AG04450 (cell line): ENCODE results near the gene FOXC2. TPM values are rescaled to one million over a fixed set of nuclear protein-coding genes. Genes with fewer than 3 reads are reported as not detected.

Experiments used
- CTCF ChIA-PET: fragments of 300-600, 350-600 bp; formaldehyde crosslinking; extraction: SDS; loops from one replicate; lab custom pipeline; 2022; ENCODE audit warnings: antibody characterized with exemption, inconsistent platforms; lab: Charles Lee
- POLR2A ChIA-PET: fragments of 350-600 bp; formaldehyde crosslinking; extraction: SDS; loops from one replicate; lab custom pipeline; 2021; ENCODE audit warnings: antibody characterized with exemption, inconsistent platforms; lab: Yijun Ruan, JAX
- DNase-seq: peaks from one replicate; pipeline ENCODE4 v3.0.0-alpha.2; 2011; ENCODE audit warnings: low read depth, low spot score
- H3K27ac ChIP-seq: one replicate; pipeline ENCODE4 v1.5.1; 2012; ENCODE audit warnings: low read depth, low read length, control low read depth
- H3K27me3 ChIP-seq: one replicate; pipeline ENCODE4 v1.6.0; 2012; ENCODE audit warnings: low read length; ENCODE audit not compliant: control insufficient read depth, insufficient read depth
- H3K4me3 ChIP-seq: 2 replicates; pipeline ENCODE4 v1.5.1; 2011; ENCODE audit warnings: mild to moderate bottlenecking, low read depth, low read length, control low read depth
- H3K9me3 ChIP-seq: 2 replicates; pipeline ENCODE4 v1.5.1; 2012; ENCODE audit warnings: low read length; ENCODE audit not compliant: control insufficient read depth, insufficient read depth
- polyA plus RNA-seq: library from polyadenylated mRNA; depleted of rRNA; stranded (reverse); fragments of >200 nt; gene quantifications from 2 replicates; pipeline ENCODE4 v1.2.3, GENCODE V29; 2011
- TF ChIP-seq, protein P1 (sequence below): IDR thresholded peaks from 2 replicates; pipeline ENCODE4 v1.5.1; 2011; ENCODE audit warnings: low read depth, low read length, control low read depth, inconsistent platforms

The FOXC2 gene
- polyA plus RNA-seq, 1 experiment, result 0.79 TPM

DNA sequence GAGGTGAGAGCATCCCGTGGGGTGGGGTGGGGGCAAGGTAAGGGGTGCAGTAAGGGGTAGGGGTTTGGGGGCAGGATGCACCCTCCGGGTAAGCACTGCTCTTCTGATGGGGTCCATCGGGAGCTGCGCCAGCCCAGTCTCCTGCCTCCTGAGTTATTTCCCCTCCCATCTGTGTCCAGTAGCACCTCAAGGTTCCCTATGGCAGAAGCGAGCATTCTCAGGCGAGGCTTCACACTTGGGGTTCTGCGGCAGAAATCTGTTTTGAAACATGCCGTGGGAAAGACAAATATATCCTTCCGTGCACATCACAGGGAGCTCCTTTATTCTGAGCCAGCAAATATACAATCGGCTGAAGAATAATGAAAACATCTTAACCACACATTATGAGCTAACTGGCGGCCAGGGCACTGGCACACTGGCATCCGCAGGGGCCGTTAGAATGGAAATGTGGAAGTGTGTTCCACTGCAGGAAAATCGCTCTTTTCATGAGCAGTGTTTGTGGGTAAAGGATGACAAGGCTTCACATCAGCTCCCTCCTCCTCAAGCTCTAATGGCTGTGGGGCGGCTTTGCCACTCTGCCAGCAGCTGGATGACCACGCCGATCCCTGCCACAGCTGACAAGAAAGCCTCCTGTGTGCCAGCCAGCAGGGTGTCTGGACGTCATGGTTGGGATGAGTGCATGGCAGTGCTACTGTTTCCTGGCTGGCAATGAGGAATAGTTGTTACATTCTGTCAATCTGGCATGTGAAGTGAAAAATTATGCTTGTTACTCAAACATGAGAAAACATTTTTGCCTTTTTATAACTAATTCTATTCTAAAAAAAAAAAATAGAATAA lies 31.6 kb upstream of the FOXC2 start:
- ChIA-PET POLR2A (no interaction called here), CTCF (interaction anchor here (0.8 to 0.9 kb wide), 2 partner anchors 15 to 713 kb away, joined by 3 to 4 read pairs; no protein-coding TSS in a partner anchor)
- TF ChIP-seq, protein P1, sequence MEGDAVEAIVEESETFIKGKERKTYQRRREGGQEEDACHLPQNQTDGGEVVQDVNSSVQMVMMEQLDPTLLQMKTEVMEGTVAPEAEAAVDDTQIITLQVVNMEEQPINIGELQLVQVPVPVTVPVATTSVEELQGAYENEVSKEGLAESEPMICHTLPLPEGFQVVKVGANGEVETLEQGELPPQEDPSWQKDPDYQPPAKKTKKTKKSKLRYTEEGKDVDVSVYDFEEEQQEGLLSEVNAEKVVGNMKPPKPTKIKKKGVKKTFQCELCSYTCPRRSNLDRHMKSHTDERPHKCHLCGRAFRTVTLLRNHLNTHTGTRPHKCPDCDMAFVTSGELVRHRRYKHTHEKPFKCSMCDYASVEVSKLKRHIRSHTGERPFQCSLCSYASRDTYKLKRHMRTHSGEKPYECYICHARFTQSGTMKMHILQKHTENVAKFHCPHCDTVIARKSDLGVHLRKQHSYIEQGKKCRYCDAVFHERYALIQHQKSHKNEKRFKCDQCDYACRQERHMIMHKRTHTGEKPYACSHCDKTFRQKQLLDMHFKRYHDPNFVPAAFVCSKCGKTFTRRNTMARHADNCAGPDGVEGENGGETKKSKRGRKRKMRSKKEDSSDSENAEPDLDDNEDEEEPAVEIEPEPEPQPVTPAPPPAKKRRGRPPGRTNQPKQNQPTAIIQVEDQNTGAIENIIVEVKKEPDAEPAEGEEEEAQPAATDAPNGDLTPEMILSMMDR, result no peak
- no peak for DNase-seq
- no peaks in the 10 kb centered on the region for H3K9me3 ChIP-seq
- H3K27ac ChIP-seq, result no peak overlapping the region
- no peaks in the 10 kb centered on the region for H3K27me3 ChIP-seq
- no peak overlapping the region for H3K4me3 ChIP-seq

DNA sequence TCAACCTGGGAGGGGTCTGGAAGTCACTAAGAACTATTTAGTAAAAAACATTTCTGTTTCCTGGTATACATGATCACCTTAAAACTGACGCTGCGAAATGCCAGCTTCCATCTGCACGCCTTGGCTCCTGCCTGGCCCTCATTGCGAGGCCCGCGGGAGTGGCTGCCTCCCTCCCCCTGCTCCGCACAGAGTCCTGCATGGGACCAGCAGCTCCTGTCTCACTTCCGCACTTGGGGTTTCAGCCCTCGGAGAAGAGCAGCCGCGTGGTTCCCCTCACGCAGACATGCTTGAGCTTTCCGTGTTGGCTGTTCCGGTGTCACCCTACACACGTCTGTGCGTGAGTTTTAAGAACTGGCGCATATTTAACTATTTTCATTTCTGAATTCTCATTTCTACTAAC lies 30.0 kb upstream of the FOXC2 start:
- Histone ChIP-seq H3K4me3 (no peak overlapping the region), H3K27ac (no peak overlapping the region), H3K27me3 (no peaks in the 10 kb centered on the region), H3K9me3 (no peaks in the 10 kb centered on the region)
- ChIA-PET POLR2A (no interaction called here), CTCF (no interaction called here)
- no peak for DNase-seq
- TF ChIP-seq, protein P1, result no peak

DNA sequence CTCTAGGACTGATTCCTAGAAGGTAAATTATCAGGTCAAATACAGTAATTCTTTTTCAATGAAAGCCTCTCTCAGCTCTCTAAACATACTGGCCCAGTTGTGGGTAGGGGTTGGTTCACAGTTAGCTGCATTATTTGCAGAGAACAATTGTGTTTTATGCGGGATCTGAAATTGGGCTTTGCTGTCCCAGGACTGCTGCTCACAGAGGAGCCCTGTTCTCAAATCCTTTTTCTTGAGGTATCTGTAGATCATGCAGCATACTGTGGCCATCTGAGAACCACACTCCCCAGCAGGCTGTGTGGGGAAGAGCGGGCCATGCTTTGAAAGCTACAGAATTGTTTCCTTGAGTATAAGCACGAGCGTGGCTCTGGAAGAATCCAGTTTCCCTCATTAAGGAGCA lies 29.1 kb upstream of the FOXC2 start:
- no peaks in the 10 kb centered on the region for H3K27me3 ChIP-seq
- no peaks in the 10 kb centered on the region for H3K9me3 ChIP-seq
- no peak overlapping the region for H3K4me3 ChIP-seq
- DNase-seq, result no peak
- no peak overlapping the region for H3K27ac ChIP-seq
- ChIA-PET POLR2A (no interaction called here), CTCF (no interaction called here)
- TF ChIP-seq, protein P1, result no peak

- Histone ChIP-seq H3K4me3 (no peak overlapping the region), H3K27ac (no peak overlapping the region), H3K27me3 (no peaks in the 10 kb centered on the region), H3K9me3 (no peaks in the 10 kb centered on the region)
- TF ChIP-seq, protein P1, result no peak
- ChIA-PET POLR2A (no interaction called here), CTCF (interaction anchor here (1.1 kb wide), 1 partner anchor 717 kb away, joined by 4 read pairs; no protein-coding TSS in a partner anchor)
- no peak for DNase-seq
Measured at GRCh38 chr16:86538196-86538780, 28.3 kb upstream of the FOXC2 start.

DNA sequence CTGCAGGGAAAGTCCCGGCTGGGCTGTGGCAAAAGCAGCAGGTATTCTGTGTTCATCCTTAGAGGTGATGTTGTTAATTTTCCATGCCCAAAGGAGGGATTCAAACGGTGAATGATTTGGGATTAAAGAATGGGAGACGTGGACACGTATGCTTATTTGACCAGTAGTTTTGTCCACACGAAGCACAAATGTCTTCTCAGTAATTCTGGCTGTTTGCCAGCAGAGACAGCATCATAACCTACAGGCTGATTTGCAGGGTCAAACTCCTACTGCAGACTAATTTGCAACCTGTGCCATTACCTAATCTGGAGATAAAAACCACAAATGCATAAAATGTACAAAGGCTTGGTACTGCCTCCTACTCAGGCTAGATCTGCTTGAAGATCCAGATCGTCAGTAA lies 25.7 kb upstream of the FOXC2 start:
- H3K27ac ChIP-seq, result no peak overlapping the region
- no peaks in the 10 kb centered on the region for H3K9me3 ChIP-seq
- no peaks in the 10 kb centered on the region for H3K27me3 ChIP-seq
- DNase-seq, result no peak
- POLR2A ChIA-PET, result no interaction called here
- H3K4me3 ChIP-seq, result no peak overlapping the region
- TF ChIP-seq, protein P1, result no peak
- CTCF ChIA-PET, result no interaction called here
